Parathyroid adenoma (tissue), 2 donors: ENCODE results near the gene PPM1K.

Source experiments
- H2AFZ ChIP-seq: fragments of 300-600 bp; sonication (generic); one replicate; pipeline ENCODE4 v1.7.0; 2017; ENCODE audit warnings: antibody characterized with exemption, mild to moderate bottlenecking
- H3K27ac ChIP-seq: fragments of 300-600 bp; sonication (generic); one replicate; pipeline ENCODE4 v1.7.0; 2017
- H3K27me3 ChIP-seq: fragments of 300-600 bp; sonication (generic); one replicate; pipeline ENCODE4 v1.7.0; 2017; ENCODE audit warnings: low read length; ENCODE audit not compliant: control insufficient read depth, insufficient read depth
- H3K36me3 ChIP-seq: fragments of 300-600 bp; sonication (generic); one replicate; pipeline ENCODE4 v1.7.0; 2017; ENCODE audit warnings: low read length; ENCODE audit not compliant: control insufficient read depth, insufficient read depth
- H3K4me1 ChIP-seq: fragments of 300-600 bp; sonication (generic); one replicate; pipeline ENCODE4 v1.7.0; 2017; ENCODE audit warnings: control low read depth
- H3K4me2 ChIP-seq: fragments of 300-600 bp; sonication (generic); one replicate; pipeline ENCODE4 v1.7.0; 2017; ENCODE audit warnings: low read length
- H3K4me3 ChIP-seq: fragments of 300-600 bp; sonication (generic); one replicate; pipeline ENCODE4 v1.7.0; 2017; ENCODE audit warnings: low read depth, low read length
- H3K79me2 ChIP-seq: fragments of 300-600 bp; sonication (generic); one replicate; pipeline ENCODE4 v1.7.0; 2017; ENCODE audit warnings: control low read depth
- H3K9ac ChIP-seq: fragments of 300-600 bp; sonication (generic); one replicate; pipeline ENCODE4 v1.7.0; 2017; ENCODE audit warnings: mild to moderate bottlenecking
- H3K9me3 ChIP-seq: fragments of 300-600 bp; sonication (generic); one replicate; pipeline ENCODE4 v1.7.0; 2017; ENCODE audit warnings: low read length; ENCODE audit not compliant: control insufficient read depth
- CTCF ChIP-seq: fragments of 300-600 bp; sonication (generic); IDR thresholded peaks from one replicate; pipeline ENCODE4 v1.7.0; 2017; ENCODE audit warnings: antibody characterized with exemption, mild to moderate bottlenecking
- donor health status: primary hyperparathyroidism.

Gene PPM1K

GRCh38 chr4:88291003-88291402 lies 6.6 kb upstream of the PPM1K start:
- no peak overlapping the region for H3K4me3 ChIP-seq
- H3K79me2 ChIP-seq, result no peaks in the 10 kb centered on the region
- no peak overlapping the region for H3K27ac ChIP-seq
- TF ChIP-seq CTCF, result no peak
- H3K9me3 ChIP-seq, result no peaks in the 10 kb centered on the region
- H3K9ac ChIP-seq, result no peak overlapping the region
- no peaks in the 10 kb centered on the region for H3K27me3 ChIP-seq
- H2AFZ ChIP-seq, result no peak overlapping the region
- H3K4me2 ChIP-seq, result no peak overlapping the region
- no peaks in the 10 kb centered on the region for H3K4me1 ChIP-seq
- H3K36me3 ChIP-seq, result no peaks in the 10 kb centered on the region

- H3K27ac ChIP-seq, result no peak overlapping the region
- no peak overlapping the region for H3K9ac ChIP-seq
- no peaks in the 10 kb centered on the region for H3K36me3 ChIP-seq
- no peak overlapping the region for H3K4me3 ChIP-seq
- no peaks in the 10 kb centered on the region for H3K27me3 ChIP-seq
- H3K4me2 ChIP-seq, result no peak overlapping the region
- peaks cover 2% of the 10 kb centered on the region for H3K4me1 ChIP-seq
- no peak for TF ChIP-seq CTCF
- H2AFZ ChIP-seq, result no peak overlapping the region
- H3K79me2 ChIP-seq, result no peaks in the 10 kb centered on the region
- no peaks in the 10 kb centered on the region for H3K9me3 ChIP-seq
These were observed 2.5 kb upstream of the PPM1K start for GRCh38 chr4:88286897-88287296.

- peak overlapping the region; percentile 66 for H3K27ac ChIP-seq
- H3K4me3 ChIP-seq, result peak overlapping the region; percentile 95
- no peak for TF ChIP-seq CTCF
- H3K9me3 ChIP-seq, result no peaks in the 10 kb centered on the region
- H3K79me2 ChIP-seq, result peaks cover 4% of the 10 kb centered on the region
- H3K4me2 ChIP-seq, result peak overlapping the region; percentile 54
- H3K4me1 ChIP-seq, result peaks cover 2% of the 10 kb centered on the region
- H2AFZ ChIP-seq, result peak overlapping the region; percentile 39
- H3K27me3 ChIP-seq, result no peaks in the 10 kb centered on the region
- no peak overlapping the region for H3K9ac ChIP-seq
- H3K36me3 ChIP-seq, result no peaks in the 10 kb centered on the region
These were observed 883 bp upstream of the PPM1K start for GRCh38 chr4:88285235-88285653.

- H3K27me3 ChIP-seq, result no peaks in the 10 kb centered on the region
- TF ChIP-seq CTCF, result no peak
- H3K36me3 ChIP-seq, result no peaks in the 10 kb centered on the region
- H3K4me1 ChIP-seq, result peaks cover 2% of the 10 kb centered on the region
- H3K4me2 ChIP-seq, result peak overlapping the region; percentile 54
- peak overlapping the region; percentile 94 for H3K27ac ChIP-seq
- H3K4me3 ChIP-seq, result peak overlapping the region; percentile 95
- peak overlapping the region; percentile 89 for H2AFZ ChIP-seq
- no peaks in the 10 kb centered on the region for H3K9me3 ChIP-seq
- peaks cover 9% of the 10 kb centered on the region for H3K79me2 ChIP-seq
- no peak overlapping the region for H3K9ac ChIP-seq
These were observed 511 bp downstream of the PPM1K start for GRCh38 chr4:88283661-88284438.
